ENCODE results near the gene ACRBP.

ACRBP gene

DNA sequence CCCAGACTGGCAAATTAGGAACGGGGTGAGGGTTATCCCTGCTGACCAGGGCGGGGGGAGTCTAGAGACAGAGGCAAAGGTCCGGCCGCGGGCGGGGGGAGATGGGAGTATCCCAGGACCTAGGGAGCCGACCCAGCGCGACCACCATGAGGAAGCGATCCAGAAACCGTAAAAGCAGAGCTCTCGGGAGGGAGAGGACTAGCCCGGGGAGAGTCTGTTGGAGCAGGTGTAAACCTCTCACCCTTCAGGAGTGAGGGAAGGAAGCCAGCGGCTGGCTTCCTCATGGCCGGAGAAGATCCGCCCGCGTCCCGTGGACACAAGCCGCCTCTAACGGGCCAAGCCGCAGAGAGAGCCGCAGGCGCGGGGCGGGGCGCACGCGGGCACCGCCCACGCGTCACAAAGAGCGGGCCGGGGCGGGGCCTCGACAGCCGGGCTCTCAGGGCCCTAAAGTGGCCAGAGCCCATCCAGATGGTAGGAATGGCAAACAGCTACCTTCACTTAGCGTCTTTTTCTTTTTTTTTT is at the start of gene ACRBP:
ACRBP (minus strand) TSS at position 350 of the 522 bp plus-strand sequence; CDS start at position 284, 66 bp downstream.
- peak in 42 of 58 donors; percentile 12 to 70 (median 44) for DNase-seq

- DNase-seq: no peak
Observed at GRCh38 chr12:6695313-6696045, 48.2 kb upstream of the ACRBP start.

DNA sequence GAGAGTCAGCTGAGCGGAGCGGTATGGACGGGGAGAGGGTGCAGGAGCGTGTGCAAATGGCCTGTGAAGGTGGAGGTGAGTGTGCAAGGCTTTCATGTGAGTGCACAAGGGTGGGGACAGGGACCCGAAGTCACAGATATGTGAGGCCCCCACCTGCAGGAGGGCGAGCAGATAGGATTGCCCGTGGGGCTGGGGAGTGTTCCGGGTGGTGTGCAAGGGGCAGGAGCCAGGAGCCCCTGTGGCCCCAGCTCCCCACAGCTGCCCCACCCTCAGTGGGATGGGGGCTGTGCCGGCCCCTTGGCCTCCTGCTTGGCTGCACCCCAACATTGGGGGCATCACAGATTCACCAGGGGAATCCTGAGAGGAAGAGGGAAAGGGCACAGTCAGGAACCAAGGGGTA is 47.5 kb upstream of the ACRBP start:
- no peak for DNase-seq

GRCh38 chr12:6693832-6694355 is 46.7 kb upstream of the ACRBP start:
- no peak for DNase-seq

DNA sequence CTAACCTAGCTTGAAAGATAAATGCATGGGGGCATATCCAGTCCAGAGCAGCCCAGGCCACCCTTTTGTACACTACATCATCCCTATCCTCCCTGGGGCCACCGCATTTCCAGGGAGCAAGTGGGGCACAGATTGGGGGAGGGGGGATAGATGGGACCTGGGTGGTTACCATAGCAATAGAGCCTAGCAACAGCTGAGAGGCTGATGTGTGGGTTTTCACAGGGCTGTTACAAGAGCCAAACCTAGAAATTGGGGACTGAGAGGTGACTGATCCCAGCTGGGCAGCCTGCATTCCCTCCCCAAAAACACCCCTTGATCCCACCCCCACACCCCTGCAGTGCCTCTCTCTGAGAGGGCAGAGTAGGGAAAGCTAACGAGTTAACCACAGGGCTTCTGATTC is 45.7 kb upstream of the ACRBP start:
- DNase-seq: peak in 3 of 58 donors; percentile 10 to 47 (median 25)

- DNase-seq: peak in 2 of 58 donors; percentile 3 to 4
Observed at GRCh38 chr12:6691473-6691872, 44.2 kb upstream of the ACRBP start.

DNA sequence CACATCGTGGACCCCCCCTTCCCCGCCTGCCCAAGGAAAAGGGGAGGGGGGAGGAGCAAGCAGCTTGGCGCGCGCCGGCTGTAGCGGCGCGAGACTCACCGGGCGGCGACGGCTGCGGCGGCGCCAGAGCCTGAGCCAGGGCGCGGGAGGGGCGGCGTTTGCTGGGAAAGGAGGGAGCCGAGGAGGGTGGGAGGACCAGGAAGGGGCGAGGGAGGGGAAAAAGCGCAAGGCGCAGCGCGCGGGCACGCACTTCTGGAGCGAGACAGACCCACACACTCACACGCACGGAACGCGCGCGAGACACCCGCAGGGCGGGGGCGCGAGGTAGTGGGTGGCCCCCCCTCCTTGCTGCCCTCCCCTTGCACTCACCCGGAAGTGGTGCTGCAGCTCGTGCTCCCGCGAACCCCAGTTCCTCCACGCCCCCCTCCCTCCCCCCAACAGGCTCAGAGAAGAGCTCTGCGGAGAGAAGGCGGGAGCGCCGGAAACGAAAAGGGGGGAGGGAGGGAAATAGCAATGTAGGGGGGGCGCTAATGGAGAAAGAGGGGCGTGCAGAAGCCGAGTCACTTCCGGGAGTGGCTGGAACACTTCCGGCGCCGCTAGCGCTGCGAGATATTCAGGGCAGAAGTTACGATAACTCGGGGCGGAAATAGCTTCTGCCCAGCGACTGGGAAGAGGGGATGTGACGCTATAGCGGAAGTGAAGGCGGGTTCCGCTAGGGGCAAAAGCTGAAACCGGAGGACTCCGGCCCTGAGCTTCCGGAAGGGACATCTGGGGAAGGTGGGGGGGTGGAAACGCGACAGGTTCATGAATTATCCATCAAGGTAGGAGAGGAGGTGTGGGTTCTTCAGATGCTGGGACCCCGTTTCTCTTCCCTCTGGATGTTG is 42.0 kb upstream of the ACRBP start, which contains the start of gene ZNF384:
ZNF384 (minus strand) TSS at position 377 of the 884 bp plus-strand sequence. CDS start 9,855 bp downstream, outside the sequence.
- peak; percentile 82 to 99 (median 98) for DNase-seq

DNA sequence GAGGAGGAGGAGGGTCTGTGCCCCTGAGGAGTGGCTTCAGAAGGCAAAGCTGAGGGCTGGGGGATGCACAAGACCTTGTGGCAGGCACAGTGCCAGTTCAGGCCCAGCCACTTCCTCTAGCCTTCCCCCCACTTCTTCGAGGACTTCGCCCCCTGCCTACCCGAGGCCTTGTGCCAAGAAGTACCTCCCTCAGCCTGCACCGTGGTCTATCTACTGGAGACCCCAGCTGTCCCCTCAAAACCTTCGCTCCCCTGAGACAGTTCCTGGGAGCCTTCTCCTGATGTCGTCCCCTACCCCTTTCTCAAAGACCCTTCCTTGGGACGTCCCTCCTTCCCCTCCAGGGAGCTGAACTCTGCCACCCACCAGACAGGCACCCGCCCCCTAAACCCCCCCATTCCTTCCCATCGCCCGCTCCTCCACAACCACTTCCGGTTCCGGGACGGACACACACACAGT is 41.3 kb upstream of the ACRBP start:
- DNase-seq: peak in 21 of 58 donors; percentile 35 to 92 (median 84)

- DNase-seq: no peak
Observed at GRCh38 chr12:6685814-6686213, 38.6 kb upstream of the ACRBP start.

DNA sequence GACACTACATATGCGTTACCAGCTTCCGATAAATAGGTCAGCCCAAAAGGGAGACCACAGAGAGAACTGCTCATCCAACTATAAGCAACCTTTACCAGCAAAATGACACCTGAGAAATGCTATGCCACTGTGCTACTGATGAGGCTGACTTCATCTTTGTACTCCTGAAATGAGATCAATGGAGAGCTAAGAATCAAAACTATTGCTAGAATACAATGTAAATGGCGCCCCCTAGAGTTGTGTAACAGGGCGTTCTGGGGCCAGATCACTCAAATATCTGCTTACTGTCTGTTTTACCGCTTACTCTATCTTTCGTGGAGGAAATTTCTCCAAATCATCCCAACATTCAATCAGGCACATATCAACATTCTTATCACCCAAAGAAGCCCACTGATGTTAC is 37.4 kb upstream of the ACRBP start:
- DNase-seq: peak in 3 of 58 donors; percentile 12 to 15 (median 13)

DNA sequence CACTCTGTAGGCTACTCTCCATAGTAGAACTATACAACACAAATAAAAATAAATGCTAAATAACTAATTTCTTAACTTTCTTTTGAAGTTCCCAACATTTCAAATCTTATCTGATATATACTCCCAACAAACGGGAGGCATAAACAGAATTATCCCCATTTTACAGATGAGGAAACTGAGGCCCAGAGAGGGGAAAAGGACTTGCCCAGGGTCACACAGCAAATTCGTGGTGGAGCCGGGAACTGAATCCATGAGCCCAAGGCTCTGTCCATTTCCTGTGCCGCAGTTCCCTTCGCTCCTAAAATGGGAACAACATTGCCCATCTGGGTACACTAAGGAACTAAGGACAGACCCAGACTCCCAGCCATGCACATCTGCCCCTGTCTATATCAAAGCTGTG is 29.7 kb upstream of the ACRBP start:
- no peak for DNase-seq

GRCh38 chr12:6672143-6672542 is 24.9 kb upstream of the ACRBP start:
- DNase-seq: no peak

GRCh38 chr12:6667559-6668210 is 20.5 kb upstream of the ACRBP start:
- DNase-seq: no peak

DNA sequence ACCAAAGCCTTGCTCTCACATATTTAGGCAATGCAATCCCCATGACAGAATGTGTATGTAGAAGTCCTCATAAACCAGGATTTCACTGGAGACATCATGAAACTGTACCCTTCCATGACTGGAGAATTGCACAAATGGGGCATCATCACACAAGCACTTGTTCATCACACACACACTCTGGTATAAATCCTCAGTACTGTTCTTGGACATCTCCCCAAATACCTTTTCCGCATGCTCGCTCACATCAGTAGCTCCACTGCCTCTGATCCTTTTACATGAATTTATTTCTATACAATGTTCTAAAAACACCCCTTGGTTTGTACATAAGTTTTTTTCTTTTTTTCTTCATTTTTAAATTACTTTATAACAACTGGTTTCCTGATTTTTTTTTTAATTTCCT is 19.0 kb upstream of the ACRBP start:
- DNase-seq: no peak

- no peak for DNase-seq
Observed at GRCh38 chr12:6664902-6665301, 17.7 kb upstream of the ACRBP start.

DNA sequence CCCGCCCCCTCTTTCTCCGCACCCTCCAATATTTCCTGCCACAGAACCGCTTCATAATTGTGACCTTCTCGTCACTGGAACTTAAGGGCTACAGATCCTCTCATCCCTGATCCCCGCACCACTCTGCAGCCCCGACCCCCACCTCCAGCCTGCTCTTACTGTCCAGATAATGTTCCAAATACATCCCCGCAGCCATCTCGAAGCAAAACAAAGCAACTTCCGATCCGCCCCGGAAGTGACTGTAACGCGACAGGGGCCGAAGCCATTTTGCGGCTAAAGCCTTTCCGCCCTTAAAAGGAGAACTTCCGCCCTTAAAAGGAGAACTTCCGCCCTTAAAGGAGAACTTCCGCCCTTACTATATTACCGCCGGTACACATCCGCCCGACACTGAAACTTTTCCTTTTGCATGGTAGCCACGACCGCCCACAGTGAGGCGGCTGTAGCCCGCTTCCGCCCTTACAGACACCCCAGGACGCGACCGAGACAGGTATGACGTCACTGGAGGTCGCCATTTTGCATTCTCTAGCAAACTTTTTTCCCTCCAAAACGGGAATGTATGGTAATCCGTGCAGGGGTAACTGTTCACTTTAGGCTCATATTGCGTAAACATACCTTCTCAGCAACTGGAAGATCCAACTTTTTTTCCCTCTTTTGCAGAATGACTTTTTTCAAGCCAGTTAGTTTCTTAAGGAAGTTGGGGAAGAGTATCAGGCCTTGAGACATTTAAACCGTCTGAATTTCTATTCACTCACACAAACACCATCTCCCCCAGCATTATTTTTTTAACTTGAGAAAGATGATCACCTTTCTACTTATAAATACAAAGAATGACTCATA is 15.9 kb upstream of the ACRBP start, which contains the start of gene ING4:
ING4 (minus strand) TSS at position 214 of the 837 bp plus-strand sequence; CDS start at position 196, 18 bp downstream.
- peak; percentile 54 to 100 (median 96) for DNase-seq

- peak in 2 of 58 donors; percentile 53 to 65 for DNase-seq
Observed at GRCh38 chr12:6662602-6662905, 15.3 kb upstream of the ACRBP start.

GRCh38 chr12:6653987-6654386 is 6.8 kb upstream of the ACRBP start:
- no peak for DNase-seq

GRCh38 chr12:6653342-6653741 is 6.1 kb upstream of the ACRBP start:
- DNase-seq: no peak

DNA sequence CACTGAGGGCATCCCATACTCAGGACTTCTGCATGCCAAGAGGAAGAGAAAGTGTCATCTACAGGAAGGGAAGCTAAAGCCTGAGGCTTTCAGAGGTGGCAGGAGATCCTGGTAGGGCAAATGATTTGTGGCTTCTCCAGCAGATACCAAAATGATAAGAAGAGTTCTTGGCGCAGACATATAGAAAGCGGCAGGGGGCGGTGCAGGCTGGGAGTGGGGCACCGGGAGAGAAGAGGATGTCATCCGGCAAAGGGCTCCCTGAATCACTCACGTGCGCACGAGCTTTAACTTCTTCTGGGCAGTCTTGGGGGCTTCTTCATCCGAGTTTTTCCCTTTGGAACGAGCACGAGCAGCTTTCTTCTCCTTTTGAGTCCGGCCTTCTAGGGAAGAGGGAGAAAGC is 5.2 kb upstream of the ACRBP start:
- DNase-seq: no peak

Data from anterior cingulate cortex (tissue), 58 donors.